Stimulated activated CD8-positive, alpha-beta memory T cell treated with anti-CD3 and anti-CD28 coated beads, Interleukin-7, amount 100 ng/mL, for 48 hours (primary cell): ENCODE measurements around the gene HCK.
"Not testable (repeated sequence)": the region's sequence is repeated elsewhere in the genome, so short reads cannot be mapped to it uniquely, and the experiment has no call there.

ENCODE experiments used
- DNase-seq, 2 donors: peaks; one replicate each; pipeline ENCODE4 v3.0.0-alpha.2; 2020; ENCODE audit warnings: low read depth in 1 of 2; ENCODE audit errors: extremely low read depth in 1 of 2

The HCK gene

GRCh38 chr20:32028647-32029372 is 23.2 kb upstream of the HCK start:
- no peak for DNase-seq

DNA sequence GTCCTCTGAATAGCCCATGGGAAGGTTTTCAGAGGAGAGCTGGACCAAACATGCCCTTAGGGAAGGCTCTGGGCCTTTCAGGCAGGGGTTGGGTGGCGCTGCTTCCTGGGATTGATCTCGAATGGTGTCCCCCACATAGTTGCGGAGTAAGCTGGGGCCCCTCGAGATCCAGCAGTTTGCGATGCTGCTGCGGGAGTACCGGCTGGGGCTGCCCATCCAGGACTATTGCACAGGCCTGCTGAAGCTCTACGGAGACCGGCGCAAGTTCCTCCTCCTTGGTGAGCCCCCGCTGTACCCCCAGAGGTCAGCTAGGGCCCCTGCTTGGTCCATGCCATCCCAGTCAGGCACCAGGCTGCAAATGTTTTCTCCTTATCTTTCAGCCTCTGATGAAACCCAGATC is 22.5 kb upstream of the HCK start:
- DNase-seq = no peak

- peak in 1 of 2 donors; percentile 11 for DNase-seq
Observed at GRCh38 chr20:32031007-32031958, 20.8 kb upstream of the HCK start.

DNA sequence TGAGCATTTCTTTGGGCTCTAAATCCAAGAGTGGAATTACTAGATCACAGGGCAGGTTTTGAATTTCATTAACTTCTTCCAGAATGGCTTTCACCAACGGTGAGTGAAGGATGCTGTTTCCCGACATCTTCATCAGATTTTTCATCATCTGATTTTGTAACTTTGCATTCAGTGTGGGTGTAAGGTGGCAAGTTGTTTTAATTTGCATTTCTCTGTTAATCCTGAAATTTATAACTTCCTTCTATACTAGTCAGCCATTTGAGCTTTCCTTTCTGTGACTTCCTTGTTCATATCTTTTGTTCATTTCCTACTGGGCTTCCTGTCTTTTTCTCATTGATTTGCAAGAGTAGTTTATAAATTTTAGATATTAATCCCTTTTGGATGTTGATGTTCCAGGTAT is 18.7 kb upstream of the HCK start:
- no peak for DNase-seq

- not testable (repeated sequence) for DNase-seq
Observed at GRCh38 chr20:32033721-32034120, 18.3 kb upstream of the HCK start.

DNA sequence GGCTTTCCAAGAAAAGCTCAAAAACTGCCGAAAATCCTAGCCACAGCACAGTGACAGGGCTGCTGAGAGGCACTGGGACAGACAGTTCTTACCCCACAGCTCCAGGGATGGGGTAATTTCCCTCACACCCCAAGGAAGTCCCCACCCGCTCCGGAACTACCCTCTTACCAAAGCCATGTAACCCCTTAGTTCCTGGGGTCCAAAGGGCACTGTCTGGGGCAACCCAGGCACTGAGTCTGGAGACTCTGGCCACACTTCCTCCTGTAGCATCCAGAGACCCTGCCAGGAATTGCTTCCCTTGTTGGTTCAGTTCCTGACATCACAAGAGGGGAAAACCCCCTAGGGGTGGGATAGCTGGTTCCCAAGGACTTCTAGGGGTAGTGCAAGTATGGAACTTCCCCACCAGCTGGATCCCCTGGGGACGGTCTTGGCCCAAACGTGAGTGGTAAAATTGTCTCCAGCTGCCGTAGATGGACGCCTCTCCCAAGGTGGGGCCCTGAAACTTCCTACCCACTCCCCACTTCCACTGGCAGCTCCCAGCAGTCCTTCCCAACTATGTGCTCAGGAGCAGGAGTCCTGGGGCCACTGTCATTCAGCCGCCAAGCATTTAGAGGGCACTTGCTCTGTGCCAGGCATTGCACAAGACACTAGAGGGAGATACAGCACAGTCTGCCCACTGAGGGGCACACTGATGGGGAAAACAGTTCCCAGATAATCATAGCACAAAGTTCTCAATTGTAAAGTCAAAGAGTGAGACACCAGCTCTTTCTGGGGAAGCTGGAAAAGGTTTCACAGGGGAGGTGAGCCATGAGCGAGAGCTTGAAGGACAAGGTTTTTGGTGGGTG is 17.2 kb upstream of the HCK start:
- no peak for DNase-seq

DNA sequence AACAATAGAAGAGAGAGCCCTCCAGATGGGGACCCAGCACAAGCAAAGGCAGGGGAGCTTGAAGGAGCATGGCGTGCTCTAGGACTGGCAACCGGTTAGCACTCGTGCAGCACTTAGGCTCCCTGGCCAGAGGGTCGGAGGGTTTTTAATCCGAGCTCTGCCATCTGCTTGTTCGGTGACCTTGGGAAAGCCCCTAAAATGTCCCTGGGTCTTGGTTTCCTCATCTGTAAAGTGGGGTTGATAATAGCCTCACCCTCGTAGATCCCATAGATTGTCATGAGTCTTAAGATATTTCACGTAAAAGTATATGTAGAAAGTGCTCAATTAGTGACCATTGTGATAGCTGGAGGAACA is 16.6 kb upstream of the HCK start:
- no peak for DNase-seq

DNA sequence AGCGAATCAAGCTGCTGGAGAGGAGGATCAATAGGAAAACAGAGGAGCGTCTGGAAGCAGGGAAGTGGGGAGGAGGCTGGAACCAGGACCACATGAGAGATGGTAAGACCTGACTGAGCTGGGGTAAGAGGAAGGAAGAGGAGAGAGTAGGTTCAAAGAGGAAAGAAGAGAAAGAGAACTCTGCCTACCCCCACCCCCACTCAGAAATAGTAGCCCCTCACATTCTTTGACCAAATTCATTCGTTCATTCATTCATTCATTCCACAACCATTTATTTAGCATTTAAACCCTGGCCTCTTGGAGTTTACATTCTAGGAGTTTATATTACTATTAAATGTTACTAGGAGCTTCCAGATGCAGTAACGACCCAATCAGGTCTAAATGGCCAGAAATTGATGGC is 15.8 kb upstream of the HCK start:
- no peak for DNase-seq

DNA sequence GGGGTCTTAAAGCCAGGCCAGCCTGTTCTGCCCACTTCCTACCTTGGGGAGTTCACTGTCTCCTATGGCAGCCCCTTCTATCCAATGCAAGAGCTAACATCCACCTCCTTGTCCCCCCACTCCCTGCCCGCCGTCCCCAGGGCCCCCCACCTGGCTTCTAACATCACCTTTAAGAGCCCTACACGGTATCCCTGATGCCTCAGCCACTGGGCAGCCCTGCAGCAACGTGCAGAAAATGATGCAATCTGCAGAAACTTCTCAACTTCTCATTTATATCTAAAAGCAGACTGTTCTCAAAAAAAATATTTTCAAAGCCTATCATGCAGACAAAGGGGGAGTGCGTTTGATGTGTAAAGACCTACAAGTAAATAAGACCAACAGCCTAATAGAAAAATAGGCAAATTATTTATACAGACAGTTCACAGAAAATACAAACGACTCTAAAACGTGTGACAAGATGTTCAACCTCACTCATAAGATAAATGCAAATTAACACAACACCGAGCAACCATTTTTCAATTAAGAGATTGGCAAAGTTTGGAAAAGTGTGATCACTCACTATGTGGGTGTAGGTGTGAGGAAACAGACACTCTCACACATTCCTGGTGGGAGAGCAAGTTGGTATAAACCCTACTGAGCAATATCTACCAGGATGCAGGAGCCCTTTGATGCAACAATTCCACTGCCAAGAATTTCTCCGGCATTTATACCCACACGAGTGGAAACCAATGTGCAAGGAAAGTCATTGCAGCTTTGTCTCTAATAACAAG is 15.1 kb upstream of the HCK start:
- no peak for DNase-seq

- DNase-seq = no peak
Observed at GRCh38 chr20:32037929-32038328, 14.1 kb upstream of the HCK start.

DNA sequence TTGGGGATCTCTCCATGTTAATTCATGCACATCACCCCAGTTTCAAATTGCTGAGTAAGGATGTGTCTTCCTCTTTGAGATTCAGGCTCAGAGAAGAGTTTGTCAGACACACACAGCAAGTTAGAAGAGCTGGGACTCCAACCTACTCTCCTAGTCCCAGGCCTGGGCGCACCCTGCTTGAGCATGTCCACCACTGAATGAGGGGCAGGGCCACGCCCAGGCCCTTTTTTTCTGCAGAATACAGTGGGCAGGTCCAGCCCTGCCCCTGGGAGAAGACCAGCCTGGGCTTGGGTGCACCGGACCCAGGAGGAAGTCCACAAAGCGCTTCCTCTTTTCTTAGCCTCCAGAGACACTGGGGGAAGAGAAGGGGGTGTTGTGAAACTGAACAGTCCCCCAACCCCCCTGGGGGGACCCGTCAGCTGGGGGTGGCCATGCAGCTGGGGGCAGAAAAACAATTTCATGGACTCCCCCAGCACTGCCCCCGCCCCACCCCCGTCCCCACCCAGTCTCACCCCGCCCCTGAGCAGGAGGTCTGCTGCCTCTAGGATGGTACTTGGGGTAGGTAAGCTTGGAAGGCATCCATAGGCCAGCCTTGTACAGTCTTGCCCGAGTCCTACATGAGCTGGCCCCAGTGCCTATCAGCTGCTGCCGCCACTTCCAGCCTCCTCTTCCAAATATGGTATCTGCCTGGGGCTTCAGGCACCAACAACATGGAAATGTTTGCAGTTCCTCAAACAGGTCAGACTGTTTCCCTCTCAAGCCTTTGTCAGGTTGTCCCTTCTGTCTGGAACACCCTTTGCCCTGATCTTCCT is 11.7 kb upstream of the HCK start:
- no peak for DNase-seq

GRCh38 chr20:32045999-32046398 is 6.0 kb upstream of the HCK start:
- no peak for DNase-seq

DNA sequence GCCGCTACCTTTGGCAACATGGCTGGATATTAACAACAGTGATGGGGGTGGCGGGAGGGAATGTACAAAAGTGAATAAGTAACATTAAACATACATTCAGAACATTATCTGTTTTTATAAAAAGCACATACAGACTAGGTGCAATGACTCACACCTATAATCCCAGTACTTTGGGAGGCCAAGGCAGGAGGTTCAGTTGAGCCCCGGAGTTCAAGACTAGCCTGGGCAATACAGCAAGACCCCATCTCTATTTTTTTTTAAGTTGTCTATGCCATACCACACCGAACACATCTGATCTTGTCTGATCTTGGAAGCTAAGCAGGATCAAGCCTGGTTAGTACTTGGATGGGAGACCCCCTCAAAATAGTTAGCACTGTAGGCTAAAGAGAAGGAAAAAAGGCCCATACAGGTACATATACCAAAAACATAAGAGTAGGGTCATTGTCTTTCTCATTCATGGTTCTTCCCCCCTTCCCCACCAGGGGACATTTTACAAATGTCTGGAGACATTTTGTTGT is 1.7 kb upstream of the HCK start:
- no peak for DNase-seq

GRCh38 chr20:32050851-32051556 is 1.0 kb upstream of the HCK start:
- no peak for DNase-seq

DNA sequence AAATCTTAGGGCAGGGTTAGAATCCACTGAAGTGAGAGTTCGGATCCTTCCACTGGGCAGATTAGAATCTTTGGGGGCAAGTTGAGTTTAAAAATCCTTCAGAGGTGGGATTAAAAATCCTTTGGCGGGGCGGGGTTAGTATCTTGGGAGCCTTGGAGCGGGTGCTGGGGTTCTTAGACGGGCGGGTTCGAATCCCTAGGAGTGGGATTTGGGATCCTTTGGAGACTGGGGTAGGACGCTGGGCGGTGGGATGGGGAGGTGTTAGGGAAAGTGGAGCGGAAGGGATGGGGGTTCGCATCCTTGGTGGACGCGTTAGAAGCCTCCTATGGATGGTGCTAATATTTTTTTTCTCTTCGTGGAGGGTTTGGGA is 337 bp upstream of the HCK start:
- no peak for DNase-seq

DNA sequence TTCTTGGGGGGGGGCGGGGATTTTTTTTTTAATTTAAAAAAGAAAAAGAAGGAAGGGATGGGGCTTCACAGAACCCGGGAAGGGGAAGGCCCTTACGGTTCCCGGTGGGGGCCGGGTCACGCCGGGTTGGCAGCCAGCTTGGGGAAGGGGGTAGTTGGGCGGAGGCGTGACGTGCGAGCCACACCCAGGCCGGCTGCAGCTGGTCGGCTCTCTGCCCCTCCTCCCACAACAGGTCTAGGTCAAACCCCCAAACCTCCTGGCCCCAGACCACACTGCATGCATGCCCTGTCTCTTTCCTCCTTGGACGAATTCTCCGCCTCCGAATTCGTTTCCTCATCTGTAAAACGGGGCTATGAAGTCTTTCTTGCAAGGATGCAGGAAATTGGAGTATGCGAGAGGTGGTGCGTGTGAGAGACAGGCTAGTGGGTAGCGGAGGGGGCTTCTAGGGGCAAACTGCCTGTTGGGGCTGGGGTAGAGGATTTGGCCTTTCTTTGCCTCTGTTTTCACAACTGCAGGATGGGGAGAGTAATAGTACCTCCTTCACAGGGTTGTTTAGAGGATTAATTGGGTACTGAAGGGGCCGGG is 828 bp downstream of the HCK start:
- no peak for DNase-seq

GRCh38 chr20:32053648-32054047 is 1.6 kb downstream of the HCK start:
- DNase-seq = no peak

- DNase-seq = no peak
Observed at GRCh38 chr20:32056708-32057483, 4.9 kb downstream of the HCK start.
